Naive B cell (primary cell): ENCODE measurements around the gene RAD51D. TPM values are rescaled to one million over a fixed set of nuclear protein-coding genes. Genes with fewer than 3 reads are reported as not detected.
"Not testable (repeated sequence)": the region's sequence is repeated elsewhere in the genome, so short reads cannot be mapped to it uniquely, and the experiment has no call there.

ENCODE experiments used
- ATAC-seq, 2 donors: fragments of 150-1000 bp; cut with Tn5 transposase; 2 replicates each; pipeline ENCODE4 v1.10.0; 2021; ENCODE audit warnings: low read depth in 2 of 2, mild to moderate bottlenecking in 2 of 2, moderate library complexity in 2 of 2
- DNase-seq: peaks from one replicate; pipeline ENCODE4 v3.0.0; 2022
- H3K27ac Mint-ChIP-seq, 6 donors: one replicate each; pipeline ENCODE4 v1.8.0; 2020 to 2022; ENCODE audit warnings: mild to moderate bottlenecking in 6 of 6, mixed read lengths in 6 of 6, moderate library complexity in 5 of 6, inconsistent platforms in 2 of 6
- H3K27me3 Mint-ChIP-seq, 3 donors: one replicate each; pipeline ENCODE4 v1.8.0; 2021 to 2022; ENCODE audit warnings: mixed read lengths in 3 of 3, mild to moderate bottlenecking in 1 of 3
- H3K36me3 Mint-ChIP-seq, 2 donors: one replicate each; pipeline ENCODE4 v1.8.0; 2020 to 2022; ENCODE audit warnings: mixed read lengths in 2 of 2, inconsistent platforms in 1 of 2, mild to moderate bottlenecking in 1 of 2
- H3K4me1 Mint-ChIP-seq, 3 donors: one replicate each; pipeline ENCODE4 v1.8.0; 2020 to 2022; ENCODE audit warnings: mixed read lengths in 3 of 3, inconsistent platforms in 1 of 3, mild to moderate bottlenecking in 1 of 3, moderate library complexity in 1 of 3
- H3K4me3 Mint-ChIP-seq, 8 donors: one replicate each; pipeline ENCODE4 v1.8.0; 2020 to 2022; ENCODE audit warnings: mild to moderate bottlenecking in 8 of 8, mixed read lengths in 8 of 8, moderate library complexity in 8 of 8, inconsistent platforms in 2 of 8
- H3K9me3 Mint-ChIP-seq, 7 donors: one replicate each; pipeline ENCODE4 v1.8.0; 2020 to 2022; ENCODE audit warnings: mixed read lengths in 7 of 7, mild to moderate bottlenecking in 5 of 7, inconsistent platforms in 2 of 7, moderate library complexity in 1 of 7
- polyA plus RNA-seq, 6 donors: library from polyadenylated mRNA; unstranded; fragments of 300-500 nt; fragmentation: Illumina TruSeq; gene quantifications; one replicate each; pipeline ENCODE4 v1.2.3, GENCODE V29; 2021; ENCODE audit warnings: low read depth in 6 of 6

RAD51D gene
- polyA plus RNA-seq, 6 donors from 2014 or later, result 9.0 to 17.0 (median 11.6) TPM

GRCh38 chr17:35046245-35046644, 73.4 kb downstream of the RAD51D start:
- ATAC-seq (no peak), DNase-seq (no peak)
- Mint-ChIP-seq H3K36me3 (no peaks in the 10 kb centered on the region), H3K9me3 (no peaks in the 10 kb centered on the region), H3K4me1 (peaks cover 43 to 46% (median 45%) of the 10 kb centered on the region in 3 donors), H3K27ac (peak overlapping the region; percentile 56 to 87 (median 80)), H3K27me3 (no peaks in the 10 kb centered on the region), H3K4me3 (peak overlapping the region; percentile 4 to 82 (median 67))

GRCh38 chr17:35045458-35045979, 74.1 kb downstream of the RAD51D start:
- H3K4me1 Mint-ChIP-seq, result peaks cover 40 to 42% (median 42%) of the 10 kb centered on the region in 3 donors
- not testable (repeated sequence) for H3K9me3 Mint-ChIP-seq

GRCh38 chr17:35044181-35044580, 75.5 kb downstream of the RAD51D start:
- Mint-ChIP-seq H3K36me3 (no peaks in the 10 kb centered on the region), H3K4me3 (peak overlapping the region in 1 of 8 donors; percentile 67), H3K27ac (peak overlapping the region in 5 of 6 donors; percentile 26 to 86 (median 82)), H3K4me1 (peaks cover 36 to 45% (median 37%) of the 10 kb centered on the region in 3 donors), H3K9me3 (peaks cover 0 to 3% (median 0%) of the 10 kb centered on the region in 7 donors), H3K27me3 (no peaks in the 10 kb centered on the region)
- DNase-seq (no peak), ATAC-seq (no peak)

More at GRCh38 chr17:35045458-35045979, 74.1 kb downstream of the RAD51D start:
- H3K27me3 Mint-ChIP-seq, H3K36me3 Mint-ChIP-seq, DNase-seq: not testable (repeated sequence)
- H3K27ac Mint-ChIP-seq, result peak overlapping the region in 5 of 6 donors; percentile 30 to 82 (median 70)
- ATAC-seq, result peak in 1 of 2 donors; percentile 36
- H3K4me3 Mint-ChIP-seq, result peak overlapping the region in 7 of 8 donors; percentile 26 to 88 (median 65)

Other genes starting within 250 kb of the RAD51D start
- 1 to 10 TPM in 4 of 6 donors, under 1 TPM in 1, not detected in 1; 0.82 to 4.5 (median 1.5) TPM for gene CCT6B, start 158.4 kb downstream of the RAD51D start, polyA plus RNA-seq
- 10 to 100 TPM in 5 of 6 donors, 1 to 10 TPM in 1; 4.5 to 32.8 (median 28.0) TPM for gene ZNF830, start 158.3 kb downstream of the RAD51D start, polyA plus RNA-seq
- 10 to 100 TPM in 5 of 6 donors, 1 to 10 TPM in 1; 9.2 to 16.9 (median 11.9) TPM for gene LIG3, start 139.3 kb downstream of the RAD51D start, polyA plus RNA-seq
- 10 to 100 TPM; 15.9 to 27.4 (median 22.3) TPM for gene RFFL, start 56.2 kb downstream of the RAD51D start, polyA plus RNA-seq
- not detected for gene FNDC8, start 1.8 kb upstream of the RAD51D start, polyA plus RNA-seq
- 1 to 10 TPM; 3.2 to 5.8 (median 3.6) TPM for gene NLE1, start 22.4 kb upstream of the RAD51D start, polyA plus RNA-seq
- gene UNC45B, start 28.0 kb upstream of the RAD51D start, polyA plus RNA-seq, result not detected
- gene SLC35G3, start 74.5 kb upstream of the RAD51D start, polyA plus RNA-seq, result not detected
- gene SLFN5, start 123.2 kb upstream of the RAD51D start, polyA plus RNA-seq, result 10 to 100 TPM in 1 of 6 donors, 1 to 10 TPM in 5; 2.5 to 14.0 (median 3.9) TPM